ENCODE data around the gene SHF. TPM values are rescaled to one million over a fixed set of nuclear protein-coding genes. Genes with fewer than 3 reads are reported as not detected.

Gene SHF
- total and polyA plus RNA-seq, 2 of the 4 experiments (the other 2 are of a cell fraction), result 1.8 to 3.5 TPM

- intact Hi-C loops (cut with micrococcal nuclease) (no loop called here), in situ Hi-C loops (cut with MboI; ENCODE audit: low sequenced_read_pairs) (no loop called here), dilution Hi-C loops (cut with HindIII; ENCODE audit: low sequenced_read_pairs, unreplicated experiment) (no loop called here)
- peaks cover 5 to 16% of the 10 kb centered on the region in 2 experiments for H3K79me1 ChIP-seq (ENCODE audit: low read depth in 1 of 2, low read length in 2 of 2)
- BruUV-seq (replicated peaks), result no TSS peak
- peaks cover 8% of the 10 kb centered on the region; the same call in 1 of the 2 replicates for H3K36me3 ChIP-seq (ENCODE audit: control insufficient read depth, insufficient read depth, low read length)
- no peak overlapping the region for H4K8ac ChIP-seq (ENCODE audit: low read depth in 2 of 2, low read length in 2 of 2)
- H4K5ac ChIP-seq (ENCODE audit: low read depth, low read length), result no peak overlapping the region
- no peak overlapping the region for H2BK120ac ChIP-seq (ENCODE audit: low read depth, low read length)
- no peak overlapping the region for H2BK15ac ChIP-seq (ENCODE audit: low read depth, low read length)
- H3K14ac ChIP-seq (replicated peaks; ENCODE audit: low read depth, low read length), result no peak overlapping the region
- ChIA-PET POLR2A (ENCODE audit: unreplicated experiment) (no interaction called here), CTCF (interaction anchor here (0.6 kb wide), 1 partner anchor 10 kb away, joined by 3 read pairs; no protein-coding TSS in a partner anchor)
- no CpG with 5 or more reads among the region's 4 CpGs for WGBS, 2 experiments (ENCODE audit: extremely low coverage in 2 of 2, insufficient read length in 1 of 2)
- H3K23ac ChIP-seq (ENCODE audit: low read depth, low read length), result no peak overlapping the region
- DNase-seq (no peak), ATAC-seq (ENCODE audit: low read depth) (no peak)
- H3K56ac ChIP-seq (ENCODE audit: extremely low read depth, insufficient read depth, low read length), result no peak overlapping the region
- no peak overlapping the region for H3K18ac ChIP-seq (ENCODE audit: low read depth, low read length)
- H2AFZ ChIP-seq (replicated peaks; ENCODE audit: low read length, poor library complexity), result no peak overlapping the region
- no peak overlapping the region for H3K4me3 ChIP-seq (ENCODE audit: insufficient read depth, low read depth, low read length)
- no peak overlapping the region for H2AK9ac ChIP-seq (replicated peaks; ENCODE audit: low read depth, low read length, poor library complexity)
- H3K27me3 ChIP-seq (ENCODE audit: control insufficient read depth, insufficient read depth, low read length), result no peaks in the 10 kb centered on the region
- H4K91ac ChIP-seq (ENCODE audit: insufficient read depth, low read depth, low read length), result no peak overlapping the region
- no peak overlapping the region; the same call in 1 of the 2 replicates for H3K4ac ChIP-seq (ENCODE audit: low read depth, low read length)
- no peak overlapping the region for H3K9ac ChIP-seq (ENCODE audit: low read depth, low read length)
- H3K27ac ChIP-seq (ENCODE audit: insufficient read depth, low read length), result no peak overlapping the region
- H2BK20ac ChIP-seq (ENCODE audit: low read depth, low read length), result no peak overlapping the region
- H3K4me2 ChIP-seq (ENCODE audit: low read depth, low read length), result no peak overlapping the region
- H3K9me3 ChIP-seq (ENCODE audit: control insufficient read depth, insufficient read depth, low read length), result no peaks in the 10 kb centered on the region
- H2BK5ac ChIP-seq (ENCODE audit: low read depth, low read length, poor library complexity, severe bottlenecking), result no peak overlapping the region
- H2AK5ac ChIP-seq (ENCODE audit: low read depth, low read length), result no peak overlapping the region
- peaks cover 4% of the 10 kb centered on the region for H3K4me1 ChIP-seq (ENCODE audit: control insufficient read depth, insufficient read depth, low read length)
- no peaks in the 10 kb centered on the region; the same call in 1 of the 2 replicates for H4K20me1 ChIP-seq (ENCODE audit: insufficient read depth, low read length)
- peaks cover 6% of the 10 kb centered on the region for H3K9me1 ChIP-seq (ENCODE audit: insufficient read depth, low read length)
- TF ChIP-seq POLR2A (IDR thresholded peaks at IDR 0.05; ENCODE audit: low read depth, low read length) (no peak), RCOR1 (IDR thresholded peaks at IDR 0.05; ENCODE audit: insufficient replicate concordance, low read length) (no peak), MAZ (IDR thresholded peaks at IDR 0.05; ENCODE audit: borderline replicate concordance, low read depth, low read length) (no peak), MXI1 (IDR thresholded peaks at IDR 0.05; ENCODE audit: borderline replicate concordance, low read depth, low read length) (no peak), NFE2L2 (IDR thresholded peaks at IDR 0.05; ENCODE audit: low read depth, low read length) (no peak), SMC3 (IDR thresholded peaks at IDR 0.05; ENCODE audit: low read depth, low read length) (no peak), RFX5 (IDR thresholded peaks at IDR 0.05; ENCODE audit: low read depth, low read length) (no peak), RAD21 (IDR thresholded peaks at IDR 0.05; ENCODE audit: low read length) (no peak), BHLHE40 (IDR thresholded peaks at IDR 0.05; ENCODE audit: low read depth, low read length) (no peak), FOS (IDR thresholded peaks at IDR 0.05; ENCODE audit: low read depth, low read length) (no peak), CEBPB (IDR thresholded peaks at IDR 0.05; ENCODE audit: low read depth, low read length) (no peak), CHD1 (IDR thresholded peaks at IDR 0.05; ENCODE audit: low read depth, low read length) (no peak)
- TF ChIP-seq, protein P1, sequence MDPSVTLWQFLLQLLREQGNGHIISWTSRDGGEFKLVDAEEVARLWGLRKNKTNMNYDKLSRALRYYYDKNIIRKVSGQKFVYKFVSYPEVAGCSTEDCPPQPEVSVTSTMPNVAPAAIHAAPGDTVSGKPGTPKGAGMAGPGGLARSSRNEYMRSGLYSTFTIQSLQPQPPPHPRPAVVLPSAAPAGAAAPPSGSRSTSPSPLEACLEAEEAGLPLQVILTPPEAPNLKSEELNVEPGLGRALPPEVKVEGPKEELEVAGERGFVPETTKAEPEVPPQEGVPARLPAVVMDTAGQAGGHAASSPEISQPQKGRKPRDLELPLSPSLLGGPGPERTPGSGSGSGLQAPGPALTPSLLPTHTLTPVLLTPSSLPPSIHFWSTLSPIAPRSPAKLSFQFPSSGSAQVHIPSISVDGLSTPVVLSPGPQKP (IDR thresholded peaks at IDR 0.05; ENCODE audit: borderline replicate concordance, low read depth, low read length), result no peak
- TF ChIP-seq, protein P2, sequence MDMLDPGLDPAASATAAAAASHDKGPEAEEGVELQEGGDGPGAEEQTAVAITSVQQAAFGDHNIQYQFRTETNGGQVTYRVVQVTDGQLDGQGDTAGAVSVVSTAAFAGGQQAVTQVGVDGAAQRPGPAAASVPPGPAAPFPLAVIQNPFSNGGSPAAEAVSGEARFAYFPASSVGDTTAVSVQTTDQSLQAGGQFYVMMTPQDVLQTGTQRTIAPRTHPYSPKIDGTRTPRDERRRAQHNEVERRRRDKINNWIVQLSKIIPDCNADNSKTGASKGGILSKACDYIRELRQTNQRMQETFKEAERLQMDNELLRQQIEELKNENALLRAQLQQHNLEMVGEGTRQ (IDR thresholded peaks at IDR 0.05; ENCODE audit: low read depth, low read length), result no peak
These were observed 17.9 kb downstream of the SHF start for GRCh38 chr15:45169608-45170480.
